ENCODE results near the gene SHC3. TPM values are rescaled to one million over a fixed set of nuclear protein-coding genes. Genes with fewer than 3 reads are reported as not detected.

Gene SHC3
- total RNA-seq, 1 experiment from 2014 or later = 0.27 TPM

GRCh38 chr9:89138463-89139390 lies 39.9 kb downstream of the SHC3 start:
- Histone ChIP-seq H3K79me2 (ENCODE audit: insufficient read depth, low read length) (no peaks in the 10 kb centered on the region), H2AFZ (ENCODE audit: low read depth, low read length, poor library complexity, severe bottlenecking) (no peak overlapping the region), H3K9me3 (ENCODE audit: control insufficient read depth in 1 of 2, insufficient read depth in 1 of 2, low read depth in 1 of 2, low read length in 2 of 2) (no peaks in the 10 kb centered on the region), H3K4me2 (ENCODE audit: low read length) (peak overlapping the region; percentile 55), H3K27ac (ENCODE audit: low read depth, low read length) (no peak overlapping the region), H3K4me3 (replicated peaks in 1 of 2; ENCODE audit: low read depth in 1 of 2, low read length in 2 of 2) (no peak overlapping the region), H3K4me1 (ENCODE audit: control insufficient read depth in 1 of 2, insufficient read depth in 2 of 2, low read length in 2 of 2) (peaks cover 11 to 31% of the 10 kb centered on the region in 2 experiments), H3K36me3 (ENCODE audit: control insufficient read depth in 1 of 2, insufficient read depth in 2 of 2, low read length in 2 of 2) (no peaks in the 10 kb centered on the region), H3K9me2 (ENCODE audit: insufficient read depth) (no peaks in the 10 kb centered on the region), H3K27me3 (ENCODE audit: insufficient read depth, low read length) (no peaks in the 10 kb centered on the region), H4K20me1 (ENCODE audit: insufficient read depth) (no peaks in the 10 kb centered on the region), H3K9ac (ENCODE audit: low read length) (no peak overlapping the region)
- POLR2A ChIA-PET = no interaction called here
- CTCF ChIA-PET = no interaction called here
- RAD21 ChIA-PET (ENCODE audit: low non-redundant PET in 1 of 2, low total read pairs in 2 of 2, uncharacterized antibody in 2 of 2, unreplicated experiment in 2 of 2) = no interaction called here
- BruUV-seq (replicated peaks) = no TSS peak
- peak; percentile 25; the same call in 1 of the 2 replicates for TF ChIP-seq SP1 (IDR thresholded peaks at IDR 0.05; ENCODE audit: low read depth)
- TF ChIP-seq SRF (IDR thresholded peaks at IDR 0.05; ENCODE audit: low read depth) = 0 out of 2 replicates have a peak, but pooled peaks have one; percentile 12
- peak; percentile 54; the same call in 1 of the 2 replicates for TF ChIP-seq FOSL1 (IDR thresholded peaks at IDR 0.05; ENCODE audit: low read depth)
- peak; percentile 31; the same call in 1 of the 2 replicates for TF ChIP-seq JUND (IDR thresholded peaks at IDR 0.05)
- no peak for TF ChIP-seq REST (IDR thresholded peaks at IDR 0.05; ENCODE audit: low read depth)
- TF ChIP-seq CTCF (IDR thresholded peaks at IDR 0.05 in 2 of 3, conservative IDR thresholded peaks at IDR 0.05 in 1 of 3; ENCODE audit: borderline replicate concordance in 1 of 3, insufficient read depth in 1 of 3, low read depth in 2 of 3, low read length in 2 of 3) = no peak
- peak; percentile 17 for TF ChIP-seq YY1 (IDR thresholded peaks at IDR 0.05; ENCODE audit: extremely low read depth, insufficient replicate concordance, low read depth, low read length)
- ATAC-seq (peak; percentile 54), DNase-seq (ENCODE audit: low read depth, low spot score) (peak; percentile 27)
- intact Hi-C loops (cut with micrococcal nuclease) = no loop called here

Measured in HCT116 (cell line).